Activated T-helper 1 cell treated with Interleukin-2 at 50 U/mL for 16 hours (primary cell): ENCODE data around the gene OR10T2.
"Not testable (repeated sequence)": the region's sequence is repeated elsewhere in the genome, so short reads cannot be mapped to it uniquely, and the experiment has no call there.

Source experiments
- DNase-seq: peaks from one replicate; pipeline ENCODE4 v3.0.0-alpha.2; 2020; ENCODE audit warnings: low read depth

OR10T2 gene

GRCh38 chr1:158355773-158356285 is 43.4 kb downstream of the OR10T2 start:
- DNase-seq, result no peak

GRCh38 chr1:158354255-158354654 is 45.0 kb downstream of the OR10T2 start:
- DNase-seq, result no peak

- no peak for DNase-seq
Measured at GRCh38 chr1:158353303-158354075, 45.8 kb downstream of the OR10T2 start, which contains the start of gene CD1E. Gene CD1E, plus strand, starts transcription at chr1:158353894. Its CDS starts 95 bp downstream, at chr1:158353989.

- DNase-seq, result not testable (repeated sequence)
Measured at GRCh38 chr1:158348946-158349345, 50.3 kb downstream of the OR10T2 start.
